Transverse colon (tissue), 4 donors: Measurements from ENCODE around the gene CPD. TPM values are rescaled to one million over a fixed set of nuclear protein-coding genes. Genes with fewer than 3 reads are reported as not detected.

Experiments
- DNase-seq: peaks from one replicate; pipeline ENCODE4 v3.0.0-alpha.2; 2019
- H3K27ac ChIP-seq, 4 donors: fragments of 200-600 bp; sonication (generic); 2 replicates each; pipeline ENCODE4 v1.5.1; 2016 to 2018; ENCODE audit warnings: inconsistent platforms in 4 of 4
- H3K27me3 ChIP-seq: fragments of 200-600 bp; sonication (generic); 2 replicates; pipeline ENCODE4 v1.5.1; 2017; ENCODE audit warnings: inconsistent platforms
- H3K36me3 ChIP-seq, 4 donors: fragments of 200-600 bp; sonication (generic); 2 replicates each; pipeline ENCODE4 v1.5.1; 2017 to 2019; ENCODE audit warnings: inconsistent platforms in 4 of 4
- H3K4me1 ChIP-seq, 4 donors: fragments of 200-600 bp; sonication (generic); 2 replicates each; pipeline ENCODE4 v1.5.1; 2017 to 2020; ENCODE audit warnings: inconsistent platforms in 4 of 4
- H3K4me3 ChIP-seq, 4 donors: fragments of 200-600 bp; sonication (generic); 1 replicate in 1 of 4; 2 replicates in 3 of 4; pipeline versions ENCODE4 v1.5.1 to v1.6.1; 2017 to 2019; ENCODE audit warnings: inconsistent platforms in 4 of 4
- H3K9me3 ChIP-seq, 2 donors: fragments of 200-600 bp; sonication (generic); 2 replicates each; pipeline ENCODE4 v1.5.1; 2017 to 2019; ENCODE audit warnings: inconsistent platforms in 2 of 2
- EP300 ChIP-seq: sonication (generic); formaldehyde crosslinking; IDR thresholded peaks from one replicate; pipeline ENCODE4 v1.6.1; 2017; ENCODE audit warnings: antibody characterized with exemption, low read depth
- POLR2A ChIP-seq: fragments of 450-650 bp; IDR thresholded peaks from one replicate; pipeline ENCODE4 v1.6.1; 2016; ENCODE audit warnings: antibody characterized with exemption, mild to moderate bottlenecking, moderate library complexity
- POLR2AphosphoS5 ChIP-seq, 3 donors: sonication (generic); formaldehyde crosslinking; IDR thresholded peaks; one replicate each; pipeline ENCODE4 v1.6.1; 2016; ENCODE audit warnings: antibody characterized with exemption in 3 of 3
- WGBS, 2 donors: methylation state at CpG; one replicate each; pipeline ENCODE4 v1.1.5; 2018; ENCODE audit warnings: low coverage in 1 of 2; 5-methylcytosine and 5-hydroxymethylcytosine counted together
- in situ Hi-C, 4 donors: fragments of 200-750 bp; cut with MboI; loops; one replicate each; pipeline versions ENCODE4 v1.15.0 to v1.15.1; 2017; ENCODE audit warnings: low sequenced_read_pairs in 3 of 4, low pct_ligation_motif_present in 1 of 4, low pct_unique_long_range_greater_than_20kb in 1 of 4
- intact Hi-C: fragments of 100-400 bp; cut with DNase I; formaldehyde crosslinking; loops from one replicate; pipeline ENCODE4 v1.15.1; 2023; ENCODE audit warnings: low total_unique reads
- total RNA-seq, 4 donors: library from RNA; depleted of rRNA; stranded (reverse); fragments of >200 nt; gene quantifications; one replicate each; pipeline ENCODE4 v1.1.0, GENCODE V29; 2016
- TF ChIP-seq, protein P1 (sequence below), 5 experiments: fragments of 200-600 bp in 3 of 5; fragments of 450-650 bp in 2 of 5; sonication (generic) in 3 of 5; IDR thresholded peaks; 1 replicate in 2 of 5; 2 replicates in 3 of 5; pipeline ENCODE4 v1.5.1; 2016 to 2017; ENCODE audit warnings: antibody characterized with exemption in 5 of 5, inconsistent platforms in 3 of 5, mild to moderate bottlenecking in 2 of 5, moderate library complexity in 1 of 5

The CPD gene
- total RNA-seq, 4 donors from 2014 or later, result 92.0 to 488 (median 105) TPM

DNA sequence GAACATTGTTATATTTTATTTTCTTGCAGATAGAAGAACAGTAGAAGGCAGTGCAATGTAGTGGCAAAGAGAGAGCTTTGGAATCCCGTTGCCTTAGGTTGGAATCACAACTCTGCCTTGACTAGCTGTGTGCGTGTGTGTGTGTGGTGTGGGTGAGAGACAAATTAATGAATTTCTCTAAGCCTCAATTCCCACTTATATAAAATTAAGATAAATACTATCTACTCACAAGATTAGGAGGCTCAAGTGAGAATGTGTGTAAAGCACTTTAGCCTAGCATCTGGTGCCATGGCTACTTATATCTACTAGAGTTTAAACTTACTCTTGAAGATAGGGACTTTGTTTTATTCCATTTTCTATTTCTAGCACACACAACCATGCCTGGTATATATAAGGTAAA, 12.8 kb downstream of the CPD start:
- TF ChIP-seq EP300, result no peak
- Histone ChIP-seq H3K27ac (no peak overlapping the region), H3K36me3 (peaks cover 0 to 7% (median 0%) of the 10 kb centered on the region in 4 donors), H3K4me1 (peaks cover 0 to 18% (median 5%) of the 10 kb centered on the region in 4 donors), H3K4me3 (no peak overlapping the region), H3K9me3 (no peaks in the 10 kb centered on the region), H3K27me3 (no peaks in the 10 kb centered on the region)
- intact Hi-C loops (no loop called here), in situ Hi-C loops (no loop called here)
- DNase-seq, result no peak
- WGBS, 2 donors, result 89 to 94% methylated on average over 2 of the region's 2 CpGs

DNA sequence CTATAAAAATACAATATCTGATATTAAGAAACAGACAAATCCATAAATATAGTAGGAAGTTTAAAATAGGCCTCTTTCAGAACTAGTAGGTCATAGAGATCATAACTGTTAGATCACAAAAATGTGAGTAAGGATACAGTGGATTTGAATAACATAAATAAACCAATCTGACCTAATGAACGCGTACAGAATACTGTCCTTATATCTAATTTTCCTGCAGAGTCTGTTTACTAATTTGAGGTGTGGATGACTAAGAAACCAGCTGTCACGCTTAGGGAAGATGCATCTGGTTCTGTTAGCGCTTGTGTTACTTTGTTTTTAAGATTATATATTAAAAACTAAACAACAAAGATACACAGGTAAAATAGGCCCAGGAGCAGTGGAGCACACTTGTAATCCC, 14.8 kb downstream of the CPD start:
- no peaks in the 10 kb centered on the region for H3K27me3 ChIP-seq
- H3K9me3 ChIP-seq, result no peaks in the 10 kb centered on the region
- H3K4me3 ChIP-seq, result no peak overlapping the region
- in situ Hi-C loops, result no loop called here
- peaks cover 0 to 20% (median 5%) of the 10 kb centered on the region in 4 donors for H3K4me1 ChIP-seq
- H3K27ac ChIP-seq, result no peak overlapping the region
- H3K36me3 ChIP-seq, result no peaks in the 10 kb centered on the region
- no peak for DNase-seq
- intact Hi-C loops, result no loop called here
- TF ChIP-seq POLR2A (no peak), POLR2AphosphoS5 (IDR thresholded peaks at IDR 0.05) (no peak), EP300 (no peak)
- TF ChIP-seq, protein P1, sequence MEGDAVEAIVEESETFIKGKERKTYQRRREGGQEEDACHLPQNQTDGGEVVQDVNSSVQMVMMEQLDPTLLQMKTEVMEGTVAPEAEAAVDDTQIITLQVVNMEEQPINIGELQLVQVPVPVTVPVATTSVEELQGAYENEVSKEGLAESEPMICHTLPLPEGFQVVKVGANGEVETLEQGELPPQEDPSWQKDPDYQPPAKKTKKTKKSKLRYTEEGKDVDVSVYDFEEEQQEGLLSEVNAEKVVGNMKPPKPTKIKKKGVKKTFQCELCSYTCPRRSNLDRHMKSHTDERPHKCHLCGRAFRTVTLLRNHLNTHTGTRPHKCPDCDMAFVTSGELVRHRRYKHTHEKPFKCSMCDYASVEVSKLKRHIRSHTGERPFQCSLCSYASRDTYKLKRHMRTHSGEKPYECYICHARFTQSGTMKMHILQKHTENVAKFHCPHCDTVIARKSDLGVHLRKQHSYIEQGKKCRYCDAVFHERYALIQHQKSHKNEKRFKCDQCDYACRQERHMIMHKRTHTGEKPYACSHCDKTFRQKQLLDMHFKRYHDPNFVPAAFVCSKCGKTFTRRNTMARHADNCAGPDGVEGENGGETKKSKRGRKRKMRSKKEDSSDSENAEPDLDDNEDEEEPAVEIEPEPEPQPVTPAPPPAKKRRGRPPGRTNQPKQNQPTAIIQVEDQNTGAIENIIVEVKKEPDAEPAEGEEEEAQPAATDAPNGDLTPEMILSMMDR (IDR thresholded peaks at IDR 0.05), result no peak
- 90 to 94% methylated on average over 4 of the region's 4 CpGs for WGBS, 2 donors

DNA sequence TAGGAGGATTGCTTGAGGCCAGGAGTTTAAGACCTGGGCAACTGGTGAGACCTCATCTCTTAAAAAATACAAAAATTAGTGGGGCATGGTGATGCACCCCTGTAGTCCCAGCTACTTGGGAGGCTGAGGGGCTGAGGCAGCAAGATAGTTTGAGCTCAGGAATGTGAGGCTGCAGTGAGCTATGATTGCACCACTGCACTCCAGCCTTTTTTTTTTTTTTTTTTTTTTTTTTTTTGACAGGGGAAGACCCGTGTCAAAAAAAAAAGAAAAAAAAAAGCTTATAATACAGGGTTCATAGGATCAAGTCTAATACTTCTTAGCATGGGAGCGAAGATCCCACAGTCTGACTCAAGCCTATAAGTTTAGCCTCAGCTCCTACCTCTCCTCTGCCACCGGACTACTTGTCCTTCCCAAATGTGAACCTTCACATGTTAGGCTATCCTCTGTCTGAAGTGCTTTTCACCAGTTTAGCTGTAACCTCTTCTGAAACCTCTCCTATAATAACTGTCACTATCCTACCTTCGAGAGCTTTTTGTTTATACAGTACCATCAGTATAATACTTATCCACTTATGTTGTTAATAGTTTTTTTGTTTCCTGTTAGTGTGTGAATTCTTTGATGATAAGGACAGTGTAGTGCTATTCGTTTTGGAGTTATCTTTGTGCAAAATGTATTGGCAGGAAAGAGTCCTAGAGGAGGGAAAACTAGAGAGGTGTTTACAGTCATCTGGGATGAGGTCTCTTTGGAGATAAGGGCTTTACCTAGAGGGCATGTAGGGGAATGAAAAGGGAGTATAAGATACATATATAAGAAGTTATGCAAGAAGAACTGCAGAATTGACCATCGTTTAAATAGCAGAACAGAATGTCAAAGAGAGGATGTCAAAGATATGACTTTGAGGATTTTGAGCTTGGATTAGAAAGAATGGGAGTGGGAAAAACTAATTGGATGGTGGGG, 15.5 kb downstream of the CPD start:
- H3K27me3 ChIP-seq, result no peaks in the 10 kb centered on the region
- no peak for TF ChIP-seq POLR2A
- TF ChIP-seq POLR2AphosphoS5 (IDR thresholded peaks at IDR 0.05), result no peak
- TF ChIP-seq, protein P1 (IDR thresholded peaks at IDR 0.05), result no peak
- peaks cover 0 to 20% (median 5%) of the 10 kb centered on the region in 4 donors for H3K4me1 ChIP-seq
- intact Hi-C loops, result no loop called here
- no peaks in the 10 kb centered on the region for H3K36me3 ChIP-seq
- in situ Hi-C loops, result no loop called here
- 68 to 69% methylated on average over 4 to 6 of the region's 6 CpGs for WGBS, 2 donors
- no peaks in the 10 kb centered on the region for H3K9me3 ChIP-seq
- no peak overlapping the region for H3K27ac ChIP-seq
- DNase-seq, result no peak
- H3K4me3 ChIP-seq, result no peak overlapping the region

DNA sequence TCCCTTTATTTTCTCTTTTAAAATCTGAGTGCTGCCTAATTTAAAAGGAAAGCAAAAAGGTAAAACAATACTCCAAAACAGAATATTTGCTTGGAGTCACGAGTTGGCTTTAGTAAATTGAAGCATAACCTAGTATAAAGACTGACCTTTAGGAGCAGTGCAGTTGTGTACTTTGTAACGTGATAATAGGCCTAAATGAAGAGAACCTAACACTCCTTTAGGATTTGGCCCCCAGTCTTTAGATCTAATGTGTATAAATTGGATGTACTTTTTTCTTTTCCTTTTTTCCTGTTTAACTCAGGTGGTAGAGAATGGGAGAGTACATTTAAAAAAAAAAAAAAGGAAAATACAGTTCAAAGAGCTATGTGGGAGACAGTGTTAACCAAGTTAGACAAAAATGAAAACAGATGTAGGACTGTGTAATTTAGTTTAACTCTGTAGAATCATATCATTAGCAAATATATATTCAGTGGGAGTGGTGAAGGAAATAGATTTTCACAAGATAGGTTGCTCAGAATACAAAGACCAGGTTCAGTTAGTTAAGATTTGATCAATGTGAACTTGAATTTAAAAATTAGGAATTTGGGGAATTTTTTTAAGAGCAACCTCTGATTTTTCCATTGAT, 16.8 kb downstream of the CPD start:
- peaks cover 0 to 20% (median 5%) of the 10 kb centered on the region in 4 donors for H3K4me1 ChIP-seq
- WGBS, 2 donors, result 42 to 54% methylated on average over 2 of the region's 2 CpGs
- no peak for DNase-seq
- H3K9me3 ChIP-seq, result no peaks in the 10 kb centered on the region
- H3K27me3 ChIP-seq, result no peaks in the 10 kb centered on the region
- peak overlapping the region in 1 of 4 donors; percentile 12 for H3K27ac ChIP-seq
- intact Hi-C loops (no loop called here), in situ Hi-C loops (no loop called here)
- H3K36me3 ChIP-seq, result no peaks in the 10 kb centered on the region
- TF ChIP-seq, protein P1 (IDR thresholded peaks at IDR 0.05), result no peak
- TF ChIP-seq POLR2A (no peak), EP300 (no peak), POLR2AphosphoS5 (IDR thresholded peaks at IDR 0.05) (no peak)
- H3K4me3 ChIP-seq, result no peak overlapping the region
